GM21619 (cell line): ENCODE measurements around the gene TMEM234.
A peak's percentile ranks its signal among the peaks of the same experiment; 100 is the strongest.

Source experiments
- ATAC-seq: cut with Tn5 transposase; IDR thresholded peaks from one replicate; pipeline ENCODE4 v1.9.1; 2021; ENCODE audit not compliant: unreplicated experiment

The TMEM234 gene

GRCh38 chr1:32201011-32201855 lies 20.9 kb downstream of the TMEM234 start:
- ATAC-seq, result peak; percentile 37

DNA sequence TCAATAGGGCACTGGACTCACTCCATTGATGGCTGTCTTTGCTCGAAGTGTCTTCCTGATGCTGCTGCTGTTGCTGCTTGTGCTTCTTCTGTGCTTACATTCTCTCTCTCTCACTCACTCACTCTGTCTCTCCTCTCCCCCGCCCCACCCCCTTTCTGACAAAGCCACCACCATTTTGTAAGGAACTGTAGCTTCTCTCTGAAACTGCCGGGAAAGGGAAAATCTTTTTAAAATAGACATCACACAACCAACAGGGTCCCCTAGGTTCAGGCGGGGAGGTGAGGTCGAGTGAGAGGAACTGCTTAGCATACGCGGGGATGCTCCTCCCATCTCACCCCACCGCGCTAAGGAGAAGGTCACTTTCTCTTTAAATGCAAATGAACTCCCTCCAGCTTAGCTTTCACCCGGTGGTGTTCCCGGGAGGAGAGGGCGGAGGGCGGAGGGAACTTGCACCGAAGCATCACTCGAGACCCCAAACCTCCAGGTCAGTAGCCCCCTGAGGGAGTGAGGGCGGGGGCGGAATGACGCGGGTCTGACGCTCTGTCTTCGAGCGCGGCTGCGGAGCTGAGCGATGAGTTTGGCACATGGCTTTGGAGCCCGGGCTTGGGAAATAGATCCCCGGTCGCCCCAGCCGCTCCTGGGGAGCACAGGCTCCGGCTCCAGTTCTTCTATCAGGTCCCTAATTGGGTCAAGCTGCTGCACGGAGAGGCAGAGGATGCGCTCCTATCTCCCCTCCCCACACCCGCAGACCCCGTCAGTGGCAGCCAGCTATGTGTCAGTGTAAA lies 21.7 kb downstream of the TMEM234 start, which contains the start of gene CCDC28B:
Gene CCDC28B, plus strand, starts transcription at position 370 of the 785 bp plus-strand sequence. CDS start 1,341 bp downstream, outside the sequence.
- ATAC-seq, result no peak

- ATAC-seq, result no peak
Measured at GRCh38 chr1:32199717-32200072, 22.5 kb downstream of the TMEM234 start.

GRCh38 chr1:32199043-32199716 lies 23.0 kb downstream of the TMEM234 start:
- no peak for ATAC-seq

GRCh38 chr1:32198237-32199042 lies 23.7 kb downstream of the TMEM234 start:
- ATAC-seq, result no peak

GRCh38 chr1:32197837-32198236 lies 24.3 kb downstream of the TMEM234 start:
- no peak for ATAC-seq

DNA sequence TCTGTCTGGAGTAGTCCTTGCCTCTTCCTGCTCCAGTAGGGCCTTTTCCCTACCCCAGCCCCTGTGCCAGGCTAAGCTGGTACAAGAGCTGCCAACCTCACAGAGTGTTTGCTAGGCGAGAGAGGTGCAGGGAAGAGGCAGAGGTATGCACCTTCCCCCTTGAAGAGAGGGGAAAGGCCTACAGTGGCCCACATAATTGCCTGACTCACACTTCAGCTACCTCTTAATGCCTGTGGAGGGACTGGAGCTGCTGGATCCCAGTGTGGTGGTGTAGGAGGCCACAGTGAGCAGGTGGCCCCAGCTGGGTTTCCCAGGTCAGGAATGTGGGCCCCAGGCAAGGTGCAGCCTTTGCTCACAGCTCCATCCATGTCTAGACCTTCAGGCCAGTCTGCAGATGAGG lies 25.1 kb downstream of the TMEM234 start:
- no peak for ATAC-seq

DNA sequence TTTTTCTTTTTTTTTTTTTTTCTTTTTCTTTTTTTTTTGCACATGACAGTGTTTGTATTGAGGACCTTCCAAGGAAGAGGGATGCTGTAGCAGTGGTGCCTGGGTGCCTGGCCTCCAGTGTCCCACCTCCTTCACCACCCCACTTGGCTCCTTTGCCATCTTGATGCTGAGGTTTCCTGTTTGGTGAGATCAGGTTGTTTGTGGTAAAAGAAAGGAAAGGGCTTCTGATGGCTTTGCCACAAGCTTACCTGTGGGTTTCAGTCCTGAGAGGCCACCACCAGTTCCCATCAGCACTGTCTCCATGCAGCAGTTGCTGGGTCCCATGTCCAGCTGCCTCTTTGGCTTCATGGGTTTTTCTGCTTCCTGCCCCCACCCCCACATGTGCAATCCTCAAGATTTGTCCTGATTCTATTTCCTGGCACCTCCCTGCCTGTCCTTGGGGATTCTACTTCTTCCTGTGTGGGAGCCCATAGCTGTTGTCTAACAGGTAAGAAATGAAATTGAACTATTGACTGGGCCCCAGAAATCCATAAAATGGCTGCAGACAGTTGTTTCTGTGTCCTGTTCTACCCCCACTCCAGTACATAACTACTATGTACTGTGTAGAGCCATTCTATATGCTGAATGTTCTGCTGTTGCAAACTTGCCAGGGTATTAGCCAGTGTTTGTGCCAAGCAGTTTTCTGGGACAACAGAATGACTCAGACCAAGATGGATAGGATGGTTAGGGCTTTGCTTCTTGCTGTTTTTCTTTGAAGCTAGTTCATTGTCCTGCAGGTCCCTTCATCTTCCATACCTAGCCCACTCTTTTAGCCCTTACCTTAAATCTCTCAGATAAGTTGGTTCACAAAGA lies 26.0 kb downstream of the TMEM234 start:
- ATAC-seq, result no peak

DNA sequence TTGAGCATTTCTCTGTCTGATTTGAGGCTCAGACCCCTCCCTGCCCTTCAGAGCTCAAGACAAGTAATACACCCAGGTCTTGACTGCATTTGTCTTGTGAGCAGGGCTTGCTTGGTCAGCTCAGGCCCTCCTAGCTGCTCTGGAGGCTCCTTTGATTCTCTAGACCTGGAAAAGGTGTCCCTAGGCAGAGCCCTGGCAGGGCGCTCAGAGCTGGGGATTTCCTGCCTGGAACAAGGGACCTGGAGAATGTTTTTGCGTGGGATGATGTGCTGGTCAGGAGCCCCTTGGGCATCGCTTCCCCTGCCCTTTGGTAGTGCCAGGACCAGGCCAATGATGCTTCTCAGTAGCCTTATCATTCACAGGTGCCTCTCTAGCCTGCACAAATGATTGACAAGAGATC lies 26.6 kb downstream of the TMEM234 start:
- no peak for ATAC-seq

DNA sequence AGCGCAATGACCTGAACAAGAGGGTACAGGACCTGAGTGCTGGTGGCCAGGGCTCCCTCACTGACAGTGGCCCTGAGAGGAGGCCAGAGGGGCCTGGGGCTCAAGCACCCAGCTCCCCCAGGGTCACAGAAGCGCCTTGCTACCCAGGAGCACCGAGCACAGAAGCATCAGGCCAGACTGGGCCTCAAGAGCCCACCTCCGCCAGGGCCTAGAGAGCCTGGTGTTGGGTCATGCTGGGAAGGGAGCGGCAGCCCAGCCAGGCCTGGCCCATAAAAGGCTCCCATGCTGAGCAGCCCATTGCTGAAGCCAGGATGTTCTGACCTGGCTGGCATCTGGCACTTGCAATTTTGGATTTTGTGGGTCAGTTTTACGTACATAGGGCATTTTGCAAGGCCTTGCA lies 27.2 kb downstream of the TMEM234 start:
- ATAC-seq, result no peak

- ATAC-seq, result no peak
Measured at GRCh38 chr1:32192220-32192948, 29.8 kb downstream of the TMEM234 start.

- ATAC-seq, result no peak
Measured at GRCh38 chr1:32187850-32188249, 34.3 kb downstream of the TMEM234 start.

DNA sequence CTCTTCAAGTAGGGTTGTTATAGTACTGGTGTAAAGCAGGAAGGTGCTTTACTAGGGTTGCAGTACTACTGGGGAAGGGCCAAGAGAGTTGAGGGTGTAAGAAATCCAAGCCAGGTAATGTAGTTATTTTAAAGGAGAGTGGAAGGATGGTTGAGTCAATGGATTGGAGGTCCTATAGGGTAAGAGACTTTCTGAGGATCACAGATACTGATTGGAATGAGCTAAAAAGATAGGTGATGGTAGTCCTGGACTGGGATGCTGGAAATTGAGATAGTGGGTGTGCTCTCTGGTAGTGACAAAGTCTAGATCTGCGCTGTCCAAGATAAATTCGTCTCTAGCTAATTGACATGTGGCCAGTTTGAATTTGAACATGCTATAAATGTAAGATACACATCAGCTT lies 35.7 kb downstream of the TMEM234 start:
- no peak for ATAC-seq

GRCh38 chr1:32186077-32186476 lies 36.1 kb downstream of the TMEM234 start:
- no peak for ATAC-seq

DNA sequence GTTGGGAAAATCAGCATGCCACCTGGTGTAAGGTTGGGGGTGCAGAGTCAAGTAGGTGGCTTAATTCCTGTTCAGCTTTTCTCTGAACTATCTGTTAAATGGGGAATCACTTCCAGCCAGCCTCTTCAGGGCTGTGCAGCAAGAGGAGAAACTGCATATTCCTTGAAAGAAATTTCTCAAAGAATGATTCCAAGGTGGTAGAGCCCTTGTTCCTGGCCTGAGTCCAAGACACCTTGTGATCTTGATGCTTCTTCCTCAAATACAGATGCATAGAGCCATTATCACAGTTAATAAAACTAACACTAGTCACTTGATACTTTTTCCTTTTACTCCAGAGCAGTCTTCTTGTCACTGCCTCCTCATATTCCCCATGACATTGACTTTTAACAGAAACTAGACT lies 37.5 kb downstream of the TMEM234 start:
- ATAC-seq, result no peak

DNA sequence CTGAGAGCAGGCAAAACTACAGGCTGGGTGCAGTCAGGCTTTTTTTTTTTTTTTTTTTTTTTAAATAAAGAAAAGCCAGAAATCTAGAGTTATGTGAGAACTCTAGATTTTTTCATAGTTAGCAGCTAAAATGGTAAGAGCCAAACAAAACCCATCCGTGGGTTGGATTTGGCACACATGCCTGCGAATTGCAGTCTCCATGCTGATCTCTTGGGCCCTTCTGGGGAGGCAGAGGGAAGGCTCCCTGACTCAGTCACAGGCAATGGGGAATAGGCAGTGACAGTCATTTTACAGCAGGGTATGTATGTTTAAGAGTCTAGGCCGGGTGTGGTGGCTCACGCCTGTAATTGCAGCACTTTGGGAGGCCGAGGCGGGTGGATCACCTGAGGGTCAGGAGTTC lies 40.1 kb downstream of the TMEM234 start:
- ATAC-seq, result no peak

- ATAC-seq, result no peak
Measured at GRCh38 chr1:32181563-32181962, 40.6 kb downstream of the TMEM234 start.

GRCh38 chr1:32181065-32181464 lies 41.1 kb downstream of the TMEM234 start:
- no peak for ATAC-seq
